ENCODE data around the gene OR8B4.
"Not testable (repeated sequence)": the region's sequence is repeated elsewhere in the genome, so short reads cannot be mapped to it uniquely, and the experiment has no call there.

OR8B4 gene, protein sequence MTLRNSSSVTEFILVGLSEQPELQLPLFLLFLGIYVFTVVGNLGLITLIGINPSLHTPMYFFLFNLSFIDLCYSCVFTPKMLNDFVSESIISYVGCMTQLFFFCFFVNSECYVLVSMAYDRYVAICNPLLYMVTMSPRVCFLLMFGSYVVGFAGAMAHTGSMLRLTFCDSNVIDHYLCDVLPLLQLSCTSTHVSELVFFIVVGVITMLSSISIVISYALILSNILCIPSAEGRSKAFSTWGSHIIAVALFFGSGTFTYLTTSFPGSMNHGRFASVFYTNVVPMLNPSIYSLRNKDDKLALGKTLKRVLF

DNA sequence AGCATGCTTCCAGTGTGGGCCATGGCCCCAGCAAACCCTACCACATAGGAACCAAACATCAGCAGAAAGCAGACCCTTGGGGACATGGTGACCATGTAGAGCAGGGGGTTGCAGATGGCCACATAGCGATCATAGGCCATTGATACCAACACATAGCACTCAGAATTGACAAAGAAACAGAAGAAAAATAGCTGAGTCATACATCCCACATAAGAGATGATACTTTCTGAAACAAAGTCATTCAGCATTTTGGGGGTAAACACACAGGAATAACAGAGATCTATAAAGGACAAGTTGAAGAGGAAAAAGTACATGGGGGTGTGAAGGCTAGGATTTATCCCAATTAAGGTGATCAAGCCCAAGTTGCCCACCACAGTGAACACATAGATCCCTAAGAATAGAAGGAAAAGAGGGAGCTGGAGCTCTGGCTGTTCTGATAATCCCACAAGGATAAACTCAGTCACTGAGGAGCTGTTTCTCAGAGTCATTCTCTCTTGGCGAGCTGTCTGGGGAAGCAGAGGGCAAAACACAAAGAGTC is at the start of gene OR8B4:
TSS of gene OR8B4 (minus strand) at position 488 of the 538 bp plus-strand sequence. CDS start at position 488, 0 bp downstream.
- DNase-seq = no peak

DNA sequence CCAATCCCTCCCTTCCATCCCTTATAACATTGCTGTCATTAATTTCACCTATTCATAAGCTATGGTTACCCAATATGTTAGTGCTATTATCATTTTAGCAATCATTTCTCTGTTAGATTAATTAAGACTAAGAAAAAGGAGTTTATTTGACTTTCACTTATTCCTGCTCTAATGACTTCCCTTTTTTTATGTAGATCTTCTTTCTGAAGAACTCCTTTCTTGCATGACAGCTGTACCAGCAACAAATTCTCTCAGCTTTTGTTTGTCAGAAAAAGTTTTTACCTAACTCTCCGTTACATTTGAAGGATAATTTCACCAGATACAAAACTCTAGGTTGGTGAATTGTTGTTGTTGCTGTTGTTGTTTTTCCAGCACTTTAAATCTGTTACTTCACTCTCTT is 49.4 kb upstream of the OR8B4 start:
- DNase-seq = no peak

DNA sequence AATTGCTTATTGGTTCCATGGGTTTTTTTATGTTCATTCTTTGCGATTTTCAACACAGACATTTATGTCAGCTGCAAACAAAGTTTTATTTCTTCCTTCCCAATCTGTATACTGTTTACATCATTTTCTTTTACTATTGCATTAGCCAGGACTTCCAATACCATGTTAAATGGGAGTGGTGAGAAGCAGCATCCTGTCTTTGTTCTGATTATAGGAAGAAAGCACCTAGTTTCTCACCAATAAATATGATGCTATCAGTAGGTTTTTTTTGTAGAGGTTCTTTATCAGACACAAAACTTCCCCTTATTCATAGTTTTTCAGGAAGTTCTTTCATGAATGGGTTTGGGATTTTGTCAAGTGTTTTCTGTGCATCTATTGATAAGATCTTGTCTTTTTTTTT is 48.8 kb upstream of the OR8B4 start:
- DNase-seq = no peak

DNA sequence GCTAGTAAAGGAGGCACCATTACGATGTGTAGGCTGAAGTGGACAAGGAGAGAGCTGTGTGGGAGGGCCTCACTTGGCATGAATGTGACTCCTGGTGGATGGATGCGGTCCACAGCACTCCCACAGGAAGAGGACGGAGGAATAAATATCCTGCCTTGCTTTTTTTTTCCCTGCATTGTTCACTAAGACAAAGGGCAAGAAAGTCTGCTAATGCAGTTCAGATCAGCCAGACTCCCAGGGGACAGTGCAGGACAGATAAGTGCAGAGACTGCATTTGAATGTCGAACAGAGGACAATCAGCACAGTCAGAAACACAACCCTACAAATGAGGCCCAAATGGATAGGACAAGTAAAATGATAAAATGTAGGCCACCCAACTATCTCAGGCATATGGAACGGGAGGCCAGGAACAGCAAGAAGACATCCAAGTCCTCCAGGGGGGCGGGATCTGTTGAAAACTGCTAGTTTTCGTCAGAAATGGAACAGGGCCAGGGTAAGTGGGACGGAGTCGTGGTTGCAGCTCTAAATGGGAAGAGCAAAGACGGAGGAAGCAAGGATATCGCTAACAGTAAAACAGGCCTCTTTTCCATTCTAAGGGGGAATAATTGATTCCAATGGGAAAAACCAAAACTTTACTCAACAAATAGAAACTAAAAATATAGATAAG is 46.0 kb upstream of the OR8B4 start:
- DNase-seq = no peak

DNA sequence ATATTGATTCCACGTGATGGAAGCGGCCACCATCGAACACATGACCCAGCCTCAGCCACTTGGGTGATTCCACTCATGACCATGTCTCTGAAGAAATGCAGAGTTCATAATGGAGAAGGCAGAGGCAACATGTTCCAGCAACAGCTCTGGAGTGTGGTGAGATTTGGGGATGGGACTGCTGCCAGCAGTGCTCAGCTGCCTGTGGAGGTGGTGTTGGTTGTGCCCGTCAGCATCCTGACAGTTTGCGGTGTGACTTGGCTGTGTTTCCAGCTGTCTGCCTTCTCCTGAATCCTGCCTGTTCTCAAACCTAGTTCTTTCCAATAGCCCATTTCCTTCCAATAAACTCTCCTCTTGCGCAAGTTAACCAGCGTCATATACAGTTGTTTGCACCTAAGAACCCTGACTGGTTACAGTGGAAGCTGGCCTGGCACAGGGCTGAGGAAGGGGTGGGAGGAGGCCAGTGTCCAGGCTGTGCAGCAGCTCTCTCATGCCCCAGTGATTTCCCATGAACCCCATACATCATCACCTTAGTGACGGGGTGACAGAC is 42.8 kb upstream of the OR8B4 start:
- no peak for DNase-seq

DNA sequence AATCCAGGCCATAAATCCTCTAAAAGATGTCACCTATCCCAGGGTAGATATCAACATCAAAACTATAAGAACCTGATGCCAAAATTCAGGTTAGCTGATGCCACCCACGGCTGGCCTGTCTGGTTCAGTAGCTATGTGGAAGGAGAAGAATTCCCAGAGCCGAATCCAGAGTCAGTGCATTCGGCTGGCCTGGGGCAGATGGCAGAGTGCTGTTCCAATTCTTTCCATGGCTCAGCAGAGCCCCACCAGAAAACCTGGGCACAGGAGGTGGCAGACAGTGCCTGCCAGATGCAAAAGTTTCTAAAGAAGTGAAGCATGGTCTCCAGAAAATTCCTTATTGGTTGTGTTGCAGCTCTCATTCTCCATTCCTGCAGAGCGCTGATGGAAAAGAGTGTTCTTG is 40.7 kb upstream of the OR8B4 start:
- no peak for DNase-seq

DNA sequence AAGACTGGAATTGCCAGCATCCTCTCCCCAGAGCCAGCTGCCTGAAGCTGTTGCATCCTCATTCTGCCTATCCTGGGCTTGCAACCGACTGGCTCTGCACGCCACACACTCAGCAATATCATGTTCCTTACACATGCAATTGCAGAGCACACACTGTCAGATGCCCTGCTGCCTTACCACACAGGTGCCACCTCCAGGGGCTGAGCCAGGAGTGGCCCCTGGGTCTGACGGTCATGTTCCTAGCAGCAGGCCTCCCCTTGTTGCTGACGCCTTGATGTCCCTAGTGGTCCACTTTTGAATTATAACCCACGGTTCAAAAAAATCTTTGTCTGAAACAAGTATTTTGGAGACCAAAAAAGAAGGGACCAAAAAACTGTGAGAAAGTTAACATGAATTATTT is 39.3 kb upstream of the OR8B4 start:
- no peak for DNase-seq

DNA sequence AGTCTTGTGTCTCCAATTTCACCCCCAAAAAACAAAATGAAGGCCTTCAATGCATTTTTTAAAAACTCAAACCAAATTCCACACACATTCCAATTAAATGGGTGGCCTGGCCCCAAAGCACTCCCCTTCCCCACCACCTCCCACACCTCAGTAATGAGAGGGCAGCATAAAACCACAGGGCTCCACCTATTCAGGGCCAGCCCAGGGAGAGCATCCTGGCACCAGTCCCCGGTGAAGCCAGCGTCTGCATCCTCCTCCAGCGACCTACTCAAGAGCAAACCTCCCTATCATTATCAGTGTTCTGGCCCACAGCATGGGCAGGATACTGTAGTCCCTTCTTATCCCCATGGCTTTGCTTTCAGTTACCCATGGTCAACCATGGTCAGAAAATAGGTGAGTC is 38.7 kb upstream of the OR8B4 start:
- DNase-seq = no peak

DNA sequence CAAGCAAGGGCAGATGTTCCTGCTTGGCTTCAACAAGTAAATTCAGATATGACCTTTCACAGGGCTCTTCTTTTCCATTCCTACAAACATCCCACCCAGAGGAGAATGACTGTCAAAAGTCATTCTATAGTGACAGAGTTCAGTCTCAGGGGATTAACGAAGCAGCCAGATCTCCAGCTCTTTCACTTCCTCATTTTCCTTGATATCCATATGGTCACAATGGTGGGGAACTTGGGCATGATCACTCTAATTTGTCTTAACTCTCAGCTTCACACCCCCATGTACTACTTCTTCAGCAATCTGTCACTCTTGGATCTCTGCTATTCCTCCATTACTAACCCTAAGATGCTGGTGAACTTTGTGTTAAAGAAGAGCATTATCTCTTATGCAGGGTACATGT is 35.8 kb upstream of the OR8B4 start:
- no peak for DNase-seq

DNA sequence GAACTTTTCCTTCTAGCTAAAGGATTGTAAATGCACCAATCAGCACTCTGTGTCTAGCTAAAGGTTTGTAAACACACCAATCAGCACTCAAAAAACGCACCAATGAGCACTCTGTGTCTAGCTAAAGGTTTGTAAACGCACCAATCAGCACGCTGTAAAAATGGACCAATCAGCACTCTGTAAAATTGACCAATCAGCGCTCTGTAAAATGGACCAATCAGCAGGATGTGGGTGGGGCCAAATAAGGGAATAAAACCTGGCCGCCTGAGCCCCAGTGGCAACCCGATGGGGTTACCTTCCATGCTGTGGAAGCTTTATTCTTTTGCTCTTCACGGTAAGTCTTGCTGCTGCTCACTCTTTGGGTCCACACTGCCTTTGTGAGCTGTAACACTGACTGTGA is 34.7 kb upstream of the OR8B4 start:
- not testable (repeated sequence) for DNase-seq

DNA sequence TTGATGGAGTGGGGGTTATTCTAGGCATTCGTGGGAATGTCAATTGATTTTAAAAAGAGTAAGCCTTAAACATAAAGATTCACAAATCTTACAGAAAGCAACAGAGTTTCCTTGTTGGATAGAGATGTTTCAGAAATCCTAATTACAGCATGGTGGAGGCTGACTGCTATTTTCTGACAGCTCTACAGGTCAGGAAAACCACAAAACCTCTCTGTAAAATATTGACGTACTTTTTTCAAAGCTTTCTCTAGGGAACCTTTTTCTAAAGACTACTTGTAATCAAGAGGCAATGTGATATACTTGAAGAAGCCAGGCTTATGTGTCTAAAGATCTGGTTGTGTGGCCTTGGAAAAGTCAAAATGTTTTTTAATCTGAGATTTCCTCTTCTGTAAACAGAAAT is 29.9 kb upstream of the OR8B4 start:
- no peak for DNase-seq

DNA sequence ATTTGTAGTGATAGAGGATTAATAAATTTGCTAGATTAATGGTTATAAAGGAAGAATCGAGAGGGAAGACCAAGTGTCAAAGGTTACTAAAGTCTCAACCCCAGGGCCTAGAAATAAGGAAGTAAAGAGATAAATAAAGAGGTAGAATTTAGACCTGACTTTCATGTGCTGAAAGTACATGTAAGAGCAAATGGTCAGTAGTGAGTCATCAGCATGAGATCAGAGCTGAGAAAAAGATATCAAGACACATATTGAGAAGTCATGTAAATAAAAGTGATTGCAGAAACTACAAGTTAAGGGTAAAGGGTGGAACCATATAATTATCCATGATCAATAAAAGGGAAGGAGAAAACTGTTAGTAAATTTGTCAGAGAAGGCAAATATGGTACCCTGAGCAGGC is 22.2 kb upstream of the OR8B4 start:
- no peak for DNase-seq

DNA sequence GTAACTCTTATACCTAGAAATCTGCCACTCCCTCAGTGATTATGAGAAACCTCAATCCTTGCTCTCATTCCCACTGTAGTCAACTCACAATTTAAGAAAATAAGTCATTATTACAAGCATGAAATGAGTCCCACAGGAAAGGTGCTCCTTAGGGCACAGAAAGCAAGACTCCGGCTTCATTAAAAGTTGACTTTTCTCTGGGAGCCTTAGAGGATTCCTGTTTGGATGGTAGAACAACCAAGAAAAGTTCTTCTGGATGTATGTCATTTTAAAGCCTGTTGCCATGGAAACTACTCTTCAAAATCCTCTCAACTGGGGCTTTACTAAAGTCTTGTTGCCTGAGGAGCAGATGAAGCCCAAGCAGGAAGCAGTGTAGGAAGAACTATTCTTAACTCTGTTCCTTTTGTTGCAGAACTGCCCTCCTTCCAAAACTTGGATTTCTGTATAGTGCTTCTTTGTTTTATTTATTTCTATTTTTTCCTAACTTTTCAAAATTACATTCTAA is 21.0 kb upstream of the OR8B4 start, which contains the start of gene OR8B8:
TSS of gene OR8B8 (minus strand) at position 51 of the 505 bp plus-strand sequence. CDS start 4,611 bp downstream, outside the sequence.
- no peak for DNase-seq

DNA sequence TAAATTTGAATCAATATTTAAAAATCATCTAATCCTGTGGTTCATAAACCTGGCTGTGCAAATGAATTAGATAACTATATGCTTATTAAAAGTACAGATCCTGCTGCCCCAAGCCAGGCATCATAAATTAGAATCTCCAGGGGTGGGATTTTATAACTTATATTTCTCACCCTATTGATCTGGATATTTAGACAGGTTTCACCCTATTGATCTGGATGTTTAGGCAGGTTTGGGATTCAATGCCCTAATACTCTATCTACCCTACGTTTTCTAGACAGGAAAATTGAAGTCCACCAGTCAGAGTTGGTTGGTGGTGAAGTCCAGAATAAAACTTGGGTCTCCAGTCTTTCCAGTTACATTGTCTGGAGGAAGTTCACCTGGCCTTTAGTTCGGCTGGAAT is 18.2 kb upstream of the OR8B4 start:
- no peak for DNase-seq

DNA sequence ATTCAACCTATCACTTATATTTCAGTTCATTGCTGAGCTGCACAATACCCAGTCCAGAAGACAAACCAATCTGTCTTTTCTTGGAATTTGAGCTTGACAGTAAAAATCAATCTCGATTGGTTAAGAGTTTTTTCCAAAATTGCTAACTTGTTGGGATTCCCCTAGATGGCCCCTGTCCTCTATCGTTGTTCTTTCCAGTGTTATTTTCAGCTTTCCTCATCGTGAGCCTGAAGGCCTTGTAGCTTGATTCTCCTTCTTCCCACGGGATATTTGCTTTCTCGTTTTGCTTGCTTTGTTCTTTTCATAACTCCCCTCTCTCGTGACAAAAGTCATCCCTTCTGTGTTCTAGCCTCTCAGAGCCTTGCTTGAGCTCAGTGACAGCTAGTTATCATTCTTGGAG is 17.8 kb upstream of the OR8B4 start:
- no peak for DNase-seq

DNA sequence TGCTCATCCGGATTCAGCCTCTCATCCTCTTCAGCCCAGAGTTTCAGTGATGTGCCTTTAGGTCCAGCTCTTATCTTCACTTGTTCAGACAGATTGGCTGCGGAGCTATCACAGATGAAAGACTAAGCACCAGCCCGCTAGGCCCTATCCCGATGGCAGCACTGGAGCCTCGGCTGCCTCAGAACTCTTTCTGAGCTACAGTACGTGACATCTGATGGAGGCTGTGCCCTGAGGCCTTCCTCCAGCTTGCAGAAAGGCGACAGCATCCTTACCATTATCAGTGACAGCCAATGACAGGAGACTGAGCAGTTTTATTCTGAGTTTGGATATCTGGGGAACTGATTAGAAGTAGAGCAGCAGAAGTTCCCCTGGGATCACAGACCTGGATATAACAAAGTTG is 16.8 kb upstream of the OR8B4 start:
- DNase-seq = no peak

DNA sequence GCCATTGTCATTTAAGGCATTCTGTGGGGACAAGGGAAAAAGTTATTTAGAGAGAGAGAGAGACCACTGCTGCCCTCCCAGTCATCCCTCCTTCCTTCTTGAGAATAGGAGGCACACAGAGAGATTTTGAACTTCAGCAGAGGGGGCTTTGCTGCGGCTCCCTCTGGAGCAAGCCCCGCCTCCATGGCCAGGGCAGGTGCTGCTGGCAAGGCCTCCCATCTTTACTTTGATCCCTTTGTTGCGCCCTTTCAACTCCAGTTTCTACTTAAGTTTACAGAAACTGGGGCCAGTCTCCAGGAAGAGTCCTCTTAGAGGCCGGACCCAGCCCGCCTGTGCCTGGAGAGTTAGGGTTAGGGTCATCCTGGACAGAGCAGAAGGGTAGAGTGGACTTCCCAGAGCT is 16.4 kb upstream of the OR8B4 start:
- no peak for DNase-seq

DNA sequence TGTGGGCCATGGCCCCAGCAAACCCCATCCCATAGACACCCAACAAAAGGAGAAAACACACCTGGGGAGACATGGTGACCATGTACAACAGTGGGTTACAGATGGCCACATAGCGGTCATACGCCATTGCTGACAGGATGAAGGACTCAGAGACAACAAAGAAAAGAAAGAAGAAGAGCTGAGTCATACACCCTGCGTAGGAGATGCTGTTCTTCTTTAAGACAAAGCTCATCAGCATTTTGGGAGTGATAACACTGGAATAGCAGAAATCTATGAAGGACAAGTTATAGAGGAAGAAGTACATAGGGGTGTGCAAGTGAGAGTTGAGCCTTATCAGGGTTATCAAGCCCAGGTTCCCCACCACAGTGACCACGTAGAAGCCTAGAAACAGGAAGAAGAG is 15.9 kb upstream of the OR8B4 start:
- DNase-seq = no peak

DNA sequence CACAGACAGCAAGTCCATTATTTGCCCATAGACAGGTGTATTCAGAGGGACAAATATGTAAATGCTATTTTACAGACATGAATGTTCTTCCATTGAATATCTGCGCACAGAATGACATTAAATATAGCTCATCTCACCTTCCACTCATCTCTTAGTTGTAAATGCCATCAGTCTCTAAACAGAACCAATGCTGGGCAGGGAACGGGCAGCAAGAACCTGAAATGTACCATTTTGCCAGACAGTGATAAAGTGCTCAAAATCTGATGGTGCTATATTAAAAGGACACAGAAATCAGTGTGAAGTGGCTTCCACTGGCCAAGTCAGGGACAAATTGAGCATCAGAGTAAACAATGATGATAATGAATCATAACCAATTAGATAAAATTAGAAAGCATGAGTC is 10.0 kb upstream of the OR8B4 start:
- DNase-seq = no peak

DNA sequence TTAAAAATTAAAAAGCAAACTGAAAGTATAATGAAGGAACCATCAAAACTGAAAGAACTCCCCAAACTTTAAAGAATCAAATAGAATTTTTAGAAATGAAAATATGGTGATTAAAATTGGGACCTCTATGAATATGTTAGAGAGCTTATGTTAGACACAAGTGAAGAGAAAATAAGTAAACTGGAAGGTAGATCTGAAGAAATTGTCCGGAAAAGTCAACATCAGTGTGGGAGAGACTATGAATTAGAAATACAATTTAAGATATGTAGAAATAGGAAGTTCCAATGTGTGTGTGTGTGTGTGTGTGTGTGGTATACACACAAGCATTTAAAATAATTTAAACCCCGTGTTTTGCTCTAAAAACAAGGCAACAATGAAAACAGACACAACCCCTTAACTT is 4.9 kb upstream of the OR8B4 start:
- no peak for DNase-seq

DNA sequence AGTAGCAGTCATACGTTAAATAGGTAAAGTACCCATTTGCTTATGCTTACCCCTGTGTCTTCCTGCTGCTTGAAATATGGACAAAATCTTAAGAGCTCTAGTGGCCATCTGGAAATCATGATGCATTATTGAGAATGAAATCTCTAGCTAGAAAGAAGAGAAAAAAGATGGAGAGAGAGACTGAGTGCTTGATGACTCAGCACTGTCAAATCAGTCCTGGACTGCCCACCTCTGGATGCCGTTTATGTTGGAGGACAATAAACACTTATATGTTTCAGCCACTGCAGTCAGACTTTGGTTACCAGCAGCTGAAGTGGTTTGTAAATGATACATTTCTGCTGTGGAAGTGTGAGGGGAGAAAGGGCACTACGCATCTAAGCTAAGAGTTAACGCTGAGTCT is 3.6 kb downstream of the OR8B4 start:
- no peak for DNase-seq

DNA sequence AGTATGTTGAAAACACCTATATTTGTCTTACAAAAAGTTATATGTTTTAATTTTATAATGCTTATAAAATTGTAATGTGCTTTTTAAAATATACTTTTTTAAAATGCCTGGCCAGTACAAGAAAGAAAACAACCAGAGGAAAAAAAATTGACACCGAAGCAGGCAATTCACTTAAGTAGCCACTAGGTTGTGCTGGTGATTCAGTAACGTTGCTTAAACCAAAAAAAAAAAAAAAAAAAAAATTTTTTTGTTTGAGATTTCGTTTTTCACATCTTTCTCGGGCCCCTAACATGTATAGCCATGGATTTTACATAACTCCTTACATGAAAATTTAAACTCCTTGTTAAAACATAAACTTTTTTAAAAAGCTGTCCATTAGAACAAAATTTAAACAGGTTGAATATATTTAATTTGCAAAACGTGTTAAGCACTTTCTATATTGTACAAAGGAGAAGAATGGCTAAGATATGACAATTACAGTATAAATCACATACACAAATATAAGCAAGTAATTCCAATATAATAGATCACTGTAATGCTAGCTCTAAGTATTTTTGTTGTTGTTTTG is 9.2 kb downstream of the OR8B4 start:
- no peak for DNase-seq

DNA sequence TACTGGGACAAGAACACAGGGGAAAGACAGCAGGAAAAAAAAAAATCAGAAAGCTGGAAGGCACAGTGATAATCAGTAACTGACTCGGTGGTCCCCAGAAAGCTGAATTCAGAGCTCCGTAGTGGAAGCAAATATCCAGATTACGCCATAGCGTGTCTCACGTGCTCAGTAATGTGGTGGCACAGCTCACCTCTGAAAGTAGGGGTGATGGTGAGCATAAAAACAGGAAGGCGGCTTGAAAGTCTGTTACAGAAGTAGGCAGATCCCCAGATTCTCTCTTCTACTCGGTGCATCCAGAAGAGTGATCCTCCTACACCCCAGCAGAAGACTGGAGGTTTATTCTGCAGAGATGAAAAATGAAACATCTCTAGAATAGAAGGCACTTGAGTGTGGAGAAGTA is 14.8 kb downstream of the OR8B4 start:
- no peak for DNase-seq

DNA sequence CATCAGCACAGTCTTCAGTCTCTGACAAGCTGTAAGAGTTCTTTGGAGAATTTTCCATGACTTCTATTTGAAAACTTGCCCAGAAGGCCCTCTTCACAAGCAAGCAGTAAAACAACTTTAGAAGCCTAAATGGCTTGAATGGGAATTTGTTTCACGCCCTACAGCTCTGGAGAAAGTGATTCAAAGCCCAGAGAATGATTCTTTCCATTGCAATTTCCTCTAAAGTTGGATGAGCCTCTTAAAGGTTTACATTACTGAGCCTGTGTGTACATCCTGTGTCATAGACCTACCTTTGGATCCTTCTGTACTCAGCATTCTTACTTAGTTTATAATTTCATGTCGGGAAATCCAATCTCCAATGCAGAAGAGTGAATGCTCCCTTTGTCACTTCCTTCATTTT is 19.1 kb downstream of the OR8B4 start:
- no peak for DNase-seq
